Measurements from ENCODE around the gene ZNF579. TPM values are rescaled to one million over a fixed set of nuclear protein-coding genes. Genes with fewer than 3 reads are reported as not detected.

Gene ZNF579
- total and polyA plus RNA-seq, 8 donors, result 10.7 to 14.7 (median 12.9) TPM

DNA sequence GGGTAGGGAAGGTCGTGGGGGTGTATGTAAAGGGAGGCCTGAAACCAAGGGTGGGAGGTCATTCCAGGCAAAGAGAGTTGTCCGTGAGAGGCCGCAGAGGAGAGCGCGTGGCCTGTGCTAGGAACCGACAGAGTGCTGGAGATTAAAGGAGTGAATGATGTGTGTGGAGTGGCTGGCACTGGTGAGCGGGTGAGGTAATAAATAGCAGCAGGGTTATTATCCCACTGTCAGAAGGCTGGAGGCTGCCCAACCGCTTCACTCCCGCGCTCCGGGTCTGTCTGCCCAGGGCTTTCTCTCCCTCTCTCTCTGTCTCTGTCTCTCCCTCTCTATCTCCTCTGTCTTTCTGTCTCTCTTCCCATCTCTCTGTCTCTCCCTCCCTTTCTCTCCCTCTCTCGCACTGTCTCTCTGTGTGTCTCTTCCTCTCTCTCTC is 17.4 kb downstream of the ZNF579 start:
- peaks cover 0 to 27% of the 10 kb centered on the region in 2 donors for H3K27me3 ChIP-seq
- peak; percentile 77 for ATAC-seq

DNA sequence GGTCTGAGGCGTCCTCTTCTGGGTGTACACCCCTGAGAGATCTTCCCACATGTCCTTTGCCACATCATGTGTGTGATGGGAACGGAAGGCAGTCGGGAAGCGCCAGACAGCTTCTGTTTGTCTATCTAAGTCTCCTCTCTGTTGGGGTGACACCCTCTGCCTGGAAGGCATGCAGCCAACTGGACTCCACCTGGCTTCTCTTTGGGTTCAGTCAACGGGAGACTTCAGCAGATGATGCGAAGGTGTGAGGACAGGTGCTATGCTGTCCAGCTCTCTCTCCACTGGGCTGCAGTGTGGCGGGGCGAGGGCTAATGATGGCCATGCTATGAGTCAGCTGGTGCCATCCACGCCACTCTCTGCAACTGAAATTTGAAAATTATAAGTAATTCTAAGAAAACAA is 21.0 kb downstream of the ZNF579 start:
- Histone ChIP-seq H3K27me3 (peaks cover 0 to 7% of the 10 kb centered on the region in 2 donors), H3K9me3 (no peaks in the 10 kb centered on the region), H3K36me3 (no peaks in the 10 kb centered on the region), H3K27ac (no peak overlapping the region), H3K4me3 (no peak overlapping the region), H3K4me1 (no peaks in the 10 kb centered on the region)
- ATAC-seq, result no peak
- no peak for DNase-seq
- intact Hi-C loops (cut with DNase I), result no loop called here
- TF ChIP-seq, protein P1, sequence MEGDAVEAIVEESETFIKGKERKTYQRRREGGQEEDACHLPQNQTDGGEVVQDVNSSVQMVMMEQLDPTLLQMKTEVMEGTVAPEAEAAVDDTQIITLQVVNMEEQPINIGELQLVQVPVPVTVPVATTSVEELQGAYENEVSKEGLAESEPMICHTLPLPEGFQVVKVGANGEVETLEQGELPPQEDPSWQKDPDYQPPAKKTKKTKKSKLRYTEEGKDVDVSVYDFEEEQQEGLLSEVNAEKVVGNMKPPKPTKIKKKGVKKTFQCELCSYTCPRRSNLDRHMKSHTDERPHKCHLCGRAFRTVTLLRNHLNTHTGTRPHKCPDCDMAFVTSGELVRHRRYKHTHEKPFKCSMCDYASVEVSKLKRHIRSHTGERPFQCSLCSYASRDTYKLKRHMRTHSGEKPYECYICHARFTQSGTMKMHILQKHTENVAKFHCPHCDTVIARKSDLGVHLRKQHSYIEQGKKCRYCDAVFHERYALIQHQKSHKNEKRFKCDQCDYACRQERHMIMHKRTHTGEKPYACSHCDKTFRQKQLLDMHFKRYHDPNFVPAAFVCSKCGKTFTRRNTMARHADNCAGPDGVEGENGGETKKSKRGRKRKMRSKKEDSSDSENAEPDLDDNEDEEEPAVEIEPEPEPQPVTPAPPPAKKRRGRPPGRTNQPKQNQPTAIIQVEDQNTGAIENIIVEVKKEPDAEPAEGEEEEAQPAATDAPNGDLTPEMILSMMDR (IDR thresholded peaks at IDR 0.05), result no peak

More for the DNA sequence above, 17.4 kb downstream of the ZNF579 start:
- intact Hi-C loops (cut with DNase I), result no loop called here
- H3K4me3 ChIP-seq, result no peak overlapping the region
- DNase-seq, result no peak
- no peaks in the 10 kb centered on the region for H3K36me3 ChIP-seq
- TF ChIP-seq, protein P1 (IDR thresholded peaks at IDR 0.05), result no peak
- H3K9me3 ChIP-seq, result no peaks in the 10 kb centered on the region
- no peaks in the 10 kb centered on the region for H3K4me1 ChIP-seq
- no peak overlapping the region for H3K27ac ChIP-seq

DNA sequence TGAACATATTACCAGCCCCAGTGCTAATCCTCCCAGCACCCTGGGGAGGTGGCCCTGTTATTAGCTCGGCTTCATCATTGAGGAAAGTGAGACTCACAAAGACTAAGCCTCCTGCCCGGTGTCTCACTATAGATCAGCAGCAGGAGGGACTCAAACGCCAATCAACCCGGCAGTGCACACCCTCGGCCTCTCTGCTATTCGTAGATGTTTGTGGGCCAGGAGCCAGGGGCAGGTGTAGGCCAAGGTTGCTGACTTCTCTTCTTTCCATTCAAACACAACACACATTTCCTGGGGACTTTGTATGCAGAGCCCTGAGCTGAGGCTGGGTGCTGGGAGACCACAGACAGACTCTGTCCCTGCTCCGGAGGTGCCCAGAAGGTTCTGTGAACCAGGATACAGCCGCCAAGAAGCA is 25.9 kb downstream of the ZNF579 start:
- intact Hi-C loops (cut with DNase I), result no loop called here
- ATAC-seq, result no peak
- TF ChIP-seq, protein P1 (IDR thresholded peaks at IDR 0.05), result no peak

DNA sequence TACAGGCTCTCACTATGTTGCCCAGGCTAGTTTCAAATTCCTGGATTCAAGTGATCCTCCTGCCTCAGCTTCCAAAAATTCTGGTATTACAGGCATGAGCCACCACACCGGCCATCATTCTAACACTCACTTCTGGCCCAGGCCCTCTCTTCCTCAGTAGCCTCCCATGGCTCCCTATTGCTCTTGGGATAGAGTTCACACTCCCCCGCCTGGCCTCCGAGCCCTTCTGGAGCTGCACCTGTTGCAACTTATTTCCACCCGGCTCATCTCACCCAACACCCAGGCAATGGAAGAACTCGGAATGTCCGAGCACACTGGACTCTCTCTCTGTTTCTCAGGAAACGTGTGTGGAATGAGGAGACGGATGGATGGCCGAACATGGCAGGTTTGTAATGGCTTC is 26.3 kb downstream of the ZNF579 start:
- DNase-seq, result no peak
- TF ChIP-seq, protein P1 (IDR thresholded peaks at IDR 0.05), result no peak
- intact Hi-C loops (cut with DNase I), result no loop called here
- peaks cover 0 to 4% of the 10 kb centered on the region in 2 donors for H3K4me1 ChIP-seq
- H3K27ac ChIP-seq, result no peak overlapping the region
- no peaks in the 10 kb centered on the region for H3K36me3 ChIP-seq
- H3K4me3 ChIP-seq, result no peak overlapping the region
- no peaks in the 10 kb centered on the region for H3K9me3 ChIP-seq
- ATAC-seq, result no peak
- peaks cover 0 to 12% of the 10 kb centered on the region in 2 donors for H3K27me3 ChIP-seq

More for the DNA sequence above, 25.9 kb downstream of the ZNF579 start:
- no peak overlapping the region for H3K4me3 ChIP-seq
- DNase-seq, result no peak
- H3K27me3 ChIP-seq, result peaks cover 0 to 12% of the 10 kb centered on the region in 2 donors
- H3K9me3 ChIP-seq, result no peaks in the 10 kb centered on the region
- peaks cover 0 to 1% of the 10 kb centered on the region in 2 donors for H3K4me1 ChIP-seq
- no peak overlapping the region for H3K27ac ChIP-seq
- H3K36me3 ChIP-seq, result no peaks in the 10 kb centered on the region

DNA sequence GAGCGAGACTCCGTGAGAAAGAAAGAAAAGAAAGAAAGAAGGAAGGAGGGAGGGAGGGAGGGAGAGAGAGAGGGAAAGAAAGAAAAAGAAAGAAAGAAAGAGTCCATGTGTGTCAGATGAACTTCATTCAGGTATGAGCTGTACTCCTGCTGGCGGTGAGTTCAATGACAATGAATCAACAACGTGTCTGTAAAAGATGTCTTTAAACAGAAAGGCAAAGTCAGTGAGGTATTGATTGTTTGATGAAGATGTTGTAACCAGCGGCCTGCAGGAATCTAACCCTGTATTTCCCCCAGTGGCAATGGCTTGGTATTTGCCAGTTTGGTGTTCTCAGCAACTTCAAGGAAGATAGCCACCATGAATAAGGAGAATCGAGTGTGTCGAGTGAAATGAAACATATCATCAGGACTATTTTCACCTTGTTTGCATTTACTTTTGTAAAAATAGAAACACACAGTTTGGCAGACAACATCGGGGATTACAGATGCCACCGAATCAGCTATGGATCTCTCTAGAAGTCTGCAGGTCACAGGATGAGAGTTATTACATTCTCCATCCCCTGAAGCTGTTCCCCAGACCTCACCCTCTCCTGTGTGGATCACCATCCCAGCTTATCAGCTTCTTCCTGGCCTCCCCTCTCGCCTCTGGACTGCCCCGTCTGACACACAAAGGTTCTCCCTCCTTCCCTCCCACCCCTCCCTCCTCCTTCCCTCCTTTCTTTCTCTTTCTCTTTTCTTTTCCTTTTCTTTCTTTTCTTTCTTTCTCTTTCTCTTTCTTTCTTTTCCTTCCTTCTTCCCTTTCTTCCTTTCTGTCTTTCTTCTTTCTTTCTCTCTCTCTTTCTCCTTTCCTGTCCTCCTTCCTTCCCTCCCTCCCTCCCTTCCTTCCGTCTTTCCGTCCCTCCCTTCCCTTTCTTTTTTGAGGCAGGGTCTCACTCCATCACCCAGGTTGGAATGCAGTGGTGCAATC is 27.1 kb downstream of the ZNF579 start:
- no peaks in the 10 kb centered on the region for H3K36me3 ChIP-seq
- H3K4me3 ChIP-seq, result no peak overlapping the region
- peaks cover 0 to 18% of the 10 kb centered on the region in 2 donors for H3K27me3 ChIP-seq
- TF ChIP-seq, protein P1 (IDR thresholded peaks at IDR 0.05), result no peak
- no peak for ATAC-seq
- H3K4me1 ChIP-seq, result peaks cover 0 to 4% of the 10 kb centered on the region in 2 donors
- no peaks in the 10 kb centered on the region for H3K9me3 ChIP-seq
- no peak overlapping the region for H3K27ac ChIP-seq
- no peak for DNase-seq
- intact Hi-C loops (cut with DNase I), result no loop called here
